NCI-H524 treated with DMSO at 0.1 percent for 48 hours (cell line): ENCODE data around the gene SAPCD2.
"Not testable (repeated sequence)": the region's sequence is repeated elsewhere in the genome, so short reads cannot be mapped to it uniquely, and the experiment has no call there.

Source experiments
- DNase-seq: peaks from one replicate; lab custom pipeline; 2025; lab: John Stamatoyannopoulos, UW

SAPCD2 gene, protein sequence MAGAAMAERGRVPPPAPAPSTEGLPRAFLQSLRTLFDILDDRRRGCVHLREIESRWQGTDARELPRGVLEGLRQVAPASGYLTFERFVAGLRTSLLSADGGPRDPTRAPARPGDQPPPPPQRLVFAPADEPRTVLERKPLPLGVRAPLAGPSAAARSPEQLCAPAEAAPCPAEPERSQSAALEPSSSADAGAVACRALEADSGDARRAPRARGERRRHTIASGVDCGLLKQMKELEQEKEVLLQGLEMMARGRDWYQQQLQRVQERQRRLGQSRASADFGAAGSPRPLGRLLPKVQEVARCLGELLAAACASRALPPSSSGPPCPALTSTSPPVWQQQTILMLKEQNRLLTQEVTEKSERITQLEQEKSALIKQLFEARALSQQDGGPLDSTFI

DNA sequence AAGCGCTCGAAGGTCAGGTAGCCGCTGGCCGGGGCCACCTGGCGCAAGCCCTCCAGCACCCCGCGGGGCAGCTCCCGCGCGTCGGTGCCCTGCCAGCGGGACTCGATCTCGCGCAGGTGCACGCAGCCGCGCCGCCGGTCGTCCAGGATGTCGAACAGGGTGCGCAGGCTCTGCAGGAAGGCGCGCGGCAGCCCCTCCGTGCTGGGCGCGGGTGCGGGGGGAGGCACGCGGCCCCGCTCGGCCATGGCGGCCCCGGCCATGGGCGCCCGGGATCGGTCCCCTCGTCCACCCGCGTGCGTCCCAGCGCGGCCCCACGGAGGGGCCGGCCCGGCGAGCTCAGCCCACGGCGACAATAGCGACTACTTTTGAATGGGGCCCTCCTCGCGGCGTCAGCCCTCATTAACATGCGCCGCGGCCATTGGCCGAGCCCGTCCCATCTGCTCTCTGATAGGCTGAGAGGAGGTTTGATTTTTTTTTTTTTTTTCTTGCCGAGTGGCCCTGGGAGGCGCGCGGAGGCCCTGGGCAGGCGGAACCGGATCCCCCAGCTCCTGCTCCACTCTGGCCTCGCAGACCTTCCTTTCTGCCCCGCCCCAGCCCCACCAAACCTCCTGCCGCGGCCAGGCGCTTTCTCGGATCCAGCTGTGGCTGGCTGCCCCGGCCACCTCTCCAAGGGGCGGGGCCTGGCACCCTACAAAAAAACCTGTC lies at the start of gene SAPCD2:
Gene SAPCD2, minus strand, starts transcription at position 357 of the 705 bp plus-strand sequence. Its CDS starts 97 bp downstream, at position 260.
- DNase-seq, result peak; percentile 80

DNA sequence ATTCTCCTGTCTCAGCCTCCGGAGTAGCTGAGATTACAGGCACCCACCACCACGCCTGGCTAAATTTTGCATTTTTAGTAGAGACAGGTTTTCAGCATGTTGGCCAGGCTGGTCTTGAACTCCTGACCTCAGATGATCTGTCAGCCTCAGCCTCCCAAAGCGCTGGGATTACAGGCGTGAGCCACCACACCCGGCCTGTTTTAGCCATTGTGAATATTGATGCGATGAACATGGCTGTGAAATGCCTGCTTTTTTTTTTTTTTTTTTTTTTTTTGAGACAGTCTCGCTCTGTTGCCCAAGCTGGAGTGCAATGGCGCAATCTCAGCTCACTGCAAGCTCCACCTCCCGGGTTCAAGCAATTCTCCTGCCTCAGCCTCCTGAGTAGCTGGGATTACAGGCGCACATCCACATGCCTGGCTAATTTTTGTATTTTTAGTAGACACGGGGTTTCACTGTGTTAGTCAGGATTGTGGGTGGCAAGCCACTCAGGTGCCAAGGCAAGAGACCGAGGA lies 47.8 kb upstream of the SAPCD2 start:
- not testable (repeated sequence) for DNase-seq

DNA sequence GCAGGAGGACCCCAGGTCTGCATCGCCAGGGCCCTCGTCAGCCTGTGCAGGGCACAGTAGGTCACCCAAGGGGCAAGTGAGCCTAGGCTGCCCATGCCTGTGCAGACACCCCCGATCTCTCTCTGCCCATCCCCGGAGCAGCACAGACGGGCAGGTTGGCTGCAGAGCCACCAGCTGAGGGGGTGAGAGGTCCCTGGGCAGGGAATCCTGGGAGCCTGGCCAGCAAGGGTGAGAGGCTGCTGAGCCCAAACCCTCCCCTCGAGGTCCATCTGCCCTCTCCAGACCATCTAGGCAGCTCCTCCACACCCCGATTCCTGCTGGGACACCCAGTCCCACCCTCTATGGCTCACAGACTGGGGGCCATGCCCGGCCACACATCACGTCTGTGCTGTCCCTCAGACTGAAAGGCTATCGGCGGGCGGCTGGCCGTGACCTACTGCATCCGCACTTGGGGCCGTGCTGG lies 46.9 kb upstream of the SAPCD2 start:
- no peak for DNase-seq

DNA sequence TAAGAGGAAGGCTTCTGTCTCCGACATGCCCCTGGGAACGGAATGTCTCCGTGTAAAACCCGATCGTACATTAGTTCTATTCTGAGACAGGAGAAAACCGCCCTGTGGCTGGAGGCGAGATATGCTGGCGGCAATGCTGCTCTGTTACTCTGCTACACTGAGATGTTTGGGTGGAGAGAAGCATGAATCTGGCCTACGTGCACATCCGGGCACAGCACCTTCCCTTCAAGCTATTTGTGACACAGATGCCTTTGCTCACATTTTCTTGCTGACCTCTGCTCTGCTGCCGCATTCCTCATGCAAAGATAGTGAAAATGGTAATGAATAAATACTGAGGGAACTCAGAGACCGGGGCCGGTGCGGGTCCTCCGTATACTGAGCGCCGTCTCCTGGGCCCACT lies 46.4 kb upstream of the SAPCD2 start:
- DNase-seq, result no peak

DNA sequence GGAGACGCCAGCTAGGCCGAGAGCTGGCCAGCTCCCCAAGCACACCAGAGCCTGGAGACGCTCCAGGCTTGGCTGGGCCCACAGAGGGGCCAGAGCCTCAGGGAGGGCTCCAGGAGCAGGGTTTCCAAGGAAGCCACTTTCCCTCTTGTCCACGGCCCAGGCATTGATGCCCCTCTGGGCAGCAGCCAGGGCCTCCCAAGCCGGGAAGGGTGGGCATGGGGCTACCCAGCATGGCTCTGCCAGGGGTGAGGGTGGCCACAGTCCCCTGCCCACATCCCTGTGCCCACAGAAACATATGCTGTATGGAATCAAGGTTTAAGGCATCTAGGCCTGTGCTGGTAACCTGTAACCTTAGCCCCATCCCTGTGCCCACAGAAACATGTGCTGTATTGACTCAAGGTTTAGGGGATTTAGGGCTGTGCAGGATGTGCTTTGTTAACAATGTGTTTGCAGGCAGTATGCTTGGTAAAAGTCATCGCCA lies 45.7 kb upstream of the SAPCD2 start:
- no peak for DNase-seq

DNA sequence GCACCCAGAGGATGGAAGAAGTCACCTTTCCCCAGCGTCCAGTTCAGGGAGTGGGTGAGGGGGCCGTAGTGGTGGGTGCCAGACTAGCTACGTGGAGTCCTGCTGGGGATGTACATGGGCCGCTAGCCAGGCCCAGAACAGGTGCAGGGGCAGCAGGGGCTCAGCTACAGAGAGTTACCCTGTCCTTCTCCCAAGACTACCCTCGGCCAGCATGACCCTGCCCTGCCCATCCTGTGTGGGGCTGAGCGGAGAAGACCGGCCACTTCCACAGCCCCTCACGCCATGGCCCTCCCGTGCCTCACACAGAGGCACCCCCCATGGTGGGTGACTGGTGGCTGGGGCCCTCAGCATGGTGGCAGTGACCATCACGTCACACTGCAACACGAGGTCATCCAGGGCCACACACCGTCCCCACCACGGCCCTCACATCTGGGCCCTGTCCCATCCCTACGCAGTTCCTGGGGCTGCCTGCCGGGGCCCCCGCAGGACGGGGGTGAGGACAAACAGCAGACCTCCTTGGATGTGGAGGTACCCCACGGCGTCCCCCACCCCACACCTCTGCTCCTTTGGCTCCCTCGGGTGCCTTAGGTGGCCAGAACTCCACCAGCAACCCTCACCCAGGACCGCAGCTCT lies 45.2 kb upstream of the SAPCD2 start:
- DNase-seq, result no peak

DNA sequence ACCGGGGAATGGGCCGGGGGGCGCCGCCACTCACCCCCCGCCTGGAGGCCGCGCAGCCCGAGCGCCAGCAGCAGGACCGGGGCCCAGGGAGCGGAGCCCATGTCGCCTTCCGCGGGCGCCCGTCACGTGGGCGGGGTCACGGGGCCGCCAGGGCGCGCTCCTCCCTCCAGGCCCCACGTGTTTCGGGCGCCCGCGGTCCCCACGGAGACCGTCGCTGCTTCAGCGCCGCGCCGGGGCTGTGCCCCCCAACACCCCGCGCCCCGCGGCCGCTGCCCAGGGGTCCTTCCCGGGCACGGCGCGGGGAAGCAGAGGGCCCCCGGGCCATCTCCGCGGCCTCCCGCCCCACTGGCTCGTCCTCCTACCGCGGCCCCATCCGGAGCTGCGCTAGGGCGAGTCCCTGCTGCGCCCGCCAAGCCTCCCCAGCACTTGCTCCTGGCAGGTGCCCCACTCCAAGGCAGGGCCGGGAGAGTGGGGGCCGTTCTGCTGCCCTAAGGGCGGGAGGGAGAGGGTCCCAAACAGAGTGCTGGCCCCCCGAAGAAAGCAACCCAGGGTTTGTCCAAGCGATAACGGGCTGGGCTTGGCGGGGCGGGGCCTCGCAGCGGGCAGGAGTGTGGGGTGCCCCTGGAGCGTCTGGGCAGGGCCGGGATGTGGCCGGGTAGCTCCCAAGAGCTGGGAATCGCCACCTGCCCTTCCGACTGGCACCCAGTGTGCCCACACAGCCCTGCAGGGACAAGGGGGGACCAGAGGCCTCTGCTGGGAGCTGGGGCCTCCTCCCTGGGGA lies 44.4 kb upstream of the SAPCD2 start, which contains the start of gene DPP7:
Gene DPP7, minus strand, starts transcription at position 121 of the 781 bp plus-strand sequence. Its CDS starts 20 bp downstream, at position 101.
- no peak for DNase-seq

DNA sequence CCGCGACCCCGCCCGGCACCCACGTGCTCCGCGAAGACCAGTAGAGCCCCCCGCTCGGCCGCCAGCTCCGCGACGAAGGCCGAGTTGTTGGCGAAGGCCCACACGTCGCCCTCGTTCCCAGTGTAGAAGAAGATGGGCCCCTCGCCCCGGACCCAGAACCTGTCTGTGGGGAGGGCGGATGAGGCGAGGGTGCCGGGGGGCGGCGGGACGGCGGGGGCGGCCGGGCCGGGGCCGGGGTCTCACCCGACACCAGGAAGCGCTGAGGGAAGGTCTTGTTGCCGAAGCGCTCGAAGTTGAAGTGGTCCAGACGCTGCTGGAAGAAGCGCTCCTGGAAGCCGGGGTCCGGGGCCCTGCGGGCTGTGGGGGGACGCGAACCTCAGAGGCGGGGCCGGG lies 43.9 kb upstream of the SAPCD2 start:
- DNase-seq, result no peak

DNA sequence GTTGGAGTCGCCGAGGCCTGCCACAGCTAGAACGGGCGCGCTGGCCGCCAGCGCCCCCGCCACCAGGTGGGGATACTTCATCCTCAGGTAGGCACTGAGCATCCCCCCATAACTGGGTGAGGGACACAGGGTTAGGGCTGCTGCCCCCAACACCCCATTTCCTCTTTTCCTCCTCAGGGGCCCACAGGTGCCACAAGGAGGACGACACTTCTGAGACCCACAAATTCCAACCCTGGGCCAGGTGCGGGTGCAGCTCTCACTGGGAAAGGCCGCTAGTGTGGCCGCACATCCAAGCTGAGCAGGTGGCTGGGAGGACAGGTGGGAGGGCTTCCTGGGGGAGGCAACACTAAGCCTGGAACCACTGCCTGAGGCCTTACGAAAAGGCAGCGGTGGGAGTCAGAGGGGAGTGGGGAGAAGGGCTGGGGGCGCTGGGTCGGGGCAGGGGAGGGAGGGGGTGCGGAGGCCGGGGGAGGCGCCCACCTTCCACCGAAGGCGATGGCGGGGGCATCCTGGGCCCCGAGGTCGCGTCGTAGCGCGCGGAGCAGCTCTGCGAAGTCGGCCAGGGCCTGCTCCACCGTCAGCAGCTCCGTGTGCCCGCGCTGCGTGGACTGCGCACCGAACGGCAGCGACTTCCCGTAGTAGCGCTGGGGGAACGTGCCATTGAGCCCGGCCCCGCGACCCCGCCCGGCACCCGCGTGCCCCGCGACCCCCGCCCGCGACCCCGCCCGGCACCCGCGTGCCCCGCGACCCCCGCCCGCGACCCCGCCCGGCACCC lies 43.2 kb upstream of the SAPCD2 start:
- DNase-seq, result no peak

DNA sequence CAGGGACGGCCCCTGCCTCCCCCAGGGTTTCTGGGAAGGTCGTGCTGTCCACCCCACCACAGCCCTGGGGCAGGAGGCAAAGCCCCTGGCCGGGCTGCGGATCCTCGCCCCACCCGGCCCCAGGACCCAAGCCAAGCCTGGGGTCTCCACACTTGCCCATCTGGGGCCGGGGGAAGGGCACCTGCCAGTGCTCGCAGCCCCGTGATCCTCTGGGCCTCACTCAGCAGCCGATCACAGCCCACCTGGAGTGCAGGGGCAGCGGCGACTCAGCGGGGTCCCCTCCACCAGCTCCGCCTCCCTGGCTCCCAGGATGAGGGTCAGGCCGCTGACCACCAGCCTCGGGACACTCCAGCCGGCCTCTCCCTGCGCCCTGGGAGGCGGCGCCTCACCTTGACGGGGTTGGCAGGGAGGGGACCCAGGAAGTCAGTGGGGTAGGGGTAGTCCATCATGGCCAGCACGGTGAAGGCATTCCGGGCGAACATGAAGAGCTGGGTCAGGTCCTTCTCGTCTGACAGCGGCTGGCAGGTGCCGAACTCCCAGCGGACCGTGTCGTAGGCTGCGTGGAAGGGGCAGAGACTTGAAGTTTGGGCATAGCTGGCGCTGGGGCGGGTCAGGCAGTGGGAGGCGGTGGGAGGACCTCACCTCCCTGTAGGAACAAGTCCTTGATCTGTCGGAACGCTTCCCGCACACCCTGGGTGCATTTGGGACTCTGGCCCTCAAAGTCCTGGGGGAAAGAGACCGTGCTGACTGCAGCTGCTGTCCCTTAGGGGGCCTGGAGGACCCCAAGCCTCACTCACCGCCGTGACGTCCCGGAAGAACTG lies 42.4 kb upstream of the SAPCD2 start:
- no peak for DNase-seq

DNA sequence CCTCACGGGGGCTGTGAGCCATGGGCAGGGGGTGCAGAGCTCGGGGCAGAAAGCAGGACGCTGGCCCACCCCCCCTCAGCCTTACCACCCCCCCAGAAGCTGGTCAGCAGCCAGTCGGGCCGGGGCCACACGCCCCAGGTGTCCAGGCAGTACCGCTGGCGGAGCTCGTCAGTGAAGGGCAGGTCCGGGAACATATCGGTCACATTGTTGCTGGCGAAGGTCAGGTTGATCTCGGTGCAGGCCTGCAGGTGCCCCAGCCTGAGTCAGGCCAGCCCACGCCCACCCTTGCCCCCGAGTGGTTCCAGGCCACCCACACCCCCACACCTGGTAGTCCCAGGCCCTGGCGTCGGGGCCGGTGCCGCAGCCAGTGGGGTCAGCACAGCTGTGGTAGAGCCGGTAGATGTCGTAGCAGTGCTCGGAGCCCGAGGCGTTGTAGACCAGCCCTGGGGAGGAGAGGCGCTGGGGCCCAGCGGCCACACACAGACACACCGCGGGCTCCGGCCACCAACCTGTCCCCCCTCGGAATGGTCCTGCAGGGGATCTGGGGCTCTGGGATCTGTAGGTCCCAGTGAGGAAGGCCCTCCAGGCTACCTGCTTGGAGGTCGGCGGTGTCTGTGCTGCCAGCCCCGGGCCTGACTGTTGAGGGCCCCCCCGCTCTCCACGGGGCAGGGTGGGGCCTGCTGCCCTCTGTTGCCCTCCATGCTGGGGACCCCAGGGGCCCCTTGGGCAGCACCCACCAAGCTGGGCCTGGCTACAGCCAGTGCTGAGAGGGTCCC lies 41.6 kb upstream of the SAPCD2 start:
- no peak for DNase-seq

DNA sequence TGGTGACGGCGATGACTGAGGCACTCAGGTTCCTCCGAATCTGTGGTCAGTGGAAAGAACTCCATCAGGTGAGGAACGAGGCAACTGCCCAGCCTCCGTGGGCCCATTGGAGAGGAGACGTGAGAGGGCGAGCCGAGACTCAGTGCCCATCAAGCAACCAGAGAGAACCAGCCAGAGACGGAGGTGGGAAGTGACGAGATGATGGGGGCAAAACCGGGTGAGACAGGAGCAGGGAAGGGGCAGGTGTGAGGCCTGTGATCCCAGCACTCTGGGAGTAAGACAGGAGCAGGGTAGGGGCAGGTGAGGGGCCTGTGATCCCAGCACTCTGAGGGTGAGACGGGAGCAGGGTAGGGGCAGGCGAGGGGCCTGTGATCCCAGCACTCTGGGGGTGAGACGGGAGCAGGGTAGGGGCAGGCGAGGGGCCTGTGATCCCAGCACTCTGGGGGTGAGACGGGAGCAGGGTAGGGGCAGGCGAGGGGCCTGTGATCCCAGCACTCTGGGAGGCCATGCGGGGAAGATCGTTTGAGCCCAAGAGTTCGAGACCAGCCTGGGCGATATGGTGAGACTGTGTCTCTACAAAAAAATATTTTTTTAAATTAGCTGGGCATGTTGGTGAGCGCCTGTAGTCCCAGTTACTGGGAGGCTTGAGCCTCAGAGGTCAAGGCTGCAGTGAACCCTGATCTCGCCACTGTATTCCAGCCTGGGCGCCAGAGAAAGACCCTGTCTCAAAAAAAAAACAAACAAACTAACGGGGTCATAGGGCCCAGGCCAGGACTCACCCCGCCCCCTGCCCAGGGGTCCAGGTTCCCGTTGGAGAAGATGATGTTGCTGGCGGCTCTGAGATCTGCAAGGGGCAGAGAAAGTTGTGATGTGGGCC lies 40.8 kb upstream of the SAPCD2 start:
- no peak for DNase-seq

DNA sequence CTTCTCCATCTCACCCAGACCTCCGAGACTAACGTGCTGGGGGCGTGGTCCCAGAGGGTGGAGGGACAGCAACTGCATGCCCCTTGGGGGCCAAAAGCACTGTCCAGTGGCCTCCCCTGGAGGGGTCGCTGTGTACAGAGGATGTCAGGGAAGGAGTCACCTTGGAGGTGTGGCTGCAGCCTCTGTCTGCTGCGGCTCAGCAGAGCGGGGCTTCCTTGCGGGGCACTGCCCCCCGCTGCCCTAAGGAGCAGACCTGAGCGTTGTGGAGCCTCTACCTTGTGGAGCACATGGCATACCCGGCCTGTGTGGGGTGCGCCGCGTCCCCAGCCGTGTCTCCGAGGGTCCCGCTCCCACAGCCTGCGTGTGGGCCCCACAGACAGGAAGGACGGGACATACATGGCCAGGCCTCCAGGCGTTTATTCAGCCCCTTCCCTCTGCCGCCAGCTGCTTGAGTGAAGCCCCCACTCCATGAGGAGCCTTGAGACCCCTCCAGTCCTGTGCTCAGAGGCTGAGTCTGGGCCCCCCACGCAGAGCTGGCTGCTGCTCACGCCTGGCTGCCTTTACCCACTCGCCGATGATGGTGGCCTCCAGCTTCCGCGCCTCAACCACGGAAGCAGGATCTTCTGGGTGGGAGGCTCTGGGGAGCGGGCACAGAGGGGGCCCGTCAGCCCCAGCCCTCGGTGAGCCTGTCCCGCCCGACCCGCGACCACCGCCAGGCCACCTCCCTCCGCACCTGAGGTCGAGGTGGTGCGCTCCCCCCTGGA lies 40.0 kb upstream of the SAPCD2 start:
- no peak for DNase-seq

DNA sequence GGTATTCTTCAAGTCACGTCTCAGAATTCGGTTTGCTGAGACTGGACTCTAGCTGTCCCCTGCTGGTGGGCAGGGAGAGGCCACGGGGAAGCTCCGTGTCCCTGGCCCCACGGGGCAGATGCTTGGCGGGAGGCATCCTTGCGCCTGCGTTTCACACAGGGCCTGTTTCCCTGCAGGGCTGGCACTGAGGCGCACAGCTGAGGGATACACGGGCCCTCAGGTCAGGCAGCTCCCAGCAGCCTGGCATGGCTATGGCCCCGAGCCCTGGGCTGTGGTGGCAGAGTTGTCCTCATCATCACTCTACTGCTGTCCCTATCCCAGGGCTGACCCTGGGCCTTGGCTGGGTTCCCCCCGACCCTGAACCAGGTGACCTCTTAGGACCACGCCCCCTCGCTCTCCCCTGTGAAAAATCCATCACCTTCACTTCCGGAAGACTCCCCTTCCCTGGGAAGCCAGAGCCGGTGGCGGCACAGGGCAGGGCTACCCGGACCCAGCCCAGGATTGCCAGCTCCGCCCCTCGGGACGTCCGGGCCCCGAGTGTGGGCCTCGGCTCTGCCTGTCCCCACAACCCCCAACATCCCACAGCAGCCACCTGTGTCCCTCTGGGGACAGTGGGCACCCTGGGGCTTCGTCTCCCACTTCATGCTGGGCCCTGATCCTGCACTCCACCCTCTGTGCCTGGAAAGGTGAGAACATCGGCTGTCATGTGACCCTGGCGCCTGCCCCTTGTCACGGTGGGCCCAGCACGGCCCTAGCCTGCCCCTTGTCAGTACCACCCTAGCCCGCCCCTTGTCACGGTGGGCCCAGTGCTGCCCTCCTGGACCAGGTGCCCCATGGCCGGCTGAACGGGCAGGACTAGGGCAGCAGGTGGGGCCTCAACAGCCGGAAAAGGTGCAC lies 39.1 kb upstream of the SAPCD2 start:
- DNase-seq, result no peak

DNA sequence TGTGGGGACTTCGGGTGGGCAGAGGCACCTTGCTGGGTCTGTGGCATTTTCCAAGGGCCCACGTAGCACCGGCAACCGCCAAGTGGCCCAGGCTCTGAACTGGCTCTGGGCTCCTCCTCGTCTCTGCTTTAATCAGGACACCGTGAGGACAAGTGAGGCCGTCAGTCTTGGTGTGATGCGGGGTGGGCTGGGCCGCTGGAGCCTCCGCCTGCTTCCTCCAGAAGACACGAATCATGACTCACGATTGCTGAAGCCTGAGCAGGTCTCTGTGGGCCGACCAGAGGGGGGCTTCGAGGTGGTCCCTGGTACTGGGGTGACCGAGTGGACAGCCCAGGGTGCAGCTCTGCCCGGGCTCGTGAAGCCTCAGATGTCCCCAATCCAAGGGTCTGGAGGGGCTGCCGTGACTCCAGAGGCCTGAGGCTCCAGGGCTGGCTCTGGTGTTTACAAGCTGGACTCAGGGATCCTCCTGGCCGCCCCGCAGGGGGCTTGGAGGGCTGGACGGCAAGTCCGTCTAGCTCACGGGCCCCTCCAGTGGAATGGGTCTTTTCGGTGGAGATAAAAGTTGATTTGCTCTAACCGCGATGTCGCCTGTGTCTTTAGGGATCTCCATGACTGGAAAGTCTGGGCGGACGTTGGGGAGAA lies 38.4 kb upstream of the SAPCD2 start:
- no peak for DNase-seq

DNA sequence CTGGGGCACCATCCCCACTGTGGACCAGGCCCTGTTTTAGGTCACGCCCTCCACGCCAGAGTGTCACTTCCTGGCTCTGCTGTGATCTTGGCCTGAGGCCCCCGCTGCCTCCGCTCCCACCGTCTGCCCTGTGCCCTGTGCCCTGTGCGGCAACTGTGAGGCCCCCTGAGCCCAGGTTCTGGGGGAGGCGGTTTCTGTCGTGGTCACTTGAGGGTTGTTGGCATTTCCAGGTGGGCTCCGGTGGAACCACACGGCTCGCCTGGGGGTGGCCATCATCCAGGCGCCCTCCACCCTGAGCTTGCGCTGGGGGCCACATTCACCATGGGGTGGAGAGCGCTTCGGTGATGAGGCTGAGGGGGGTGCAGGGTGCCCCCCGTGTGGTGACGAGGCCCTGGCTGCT lies 37.6 kb upstream of the SAPCD2 start:
- DNase-seq, result no peak
